GM18520 (cell line): ENCODE data around the gene GPR157.
"Not testable (repeated sequence)": the region's sequence is repeated elsewhere in the genome, so short reads cannot be mapped to it uniquely, and the experiment has no call there.

Source experiments
- ATAC-seq: cut with Tn5 transposase; IDR thresholded peaks from one replicate; pipeline ENCODE4 v1.9.1; 2021; ENCODE audit not compliant: unreplicated experiment

GPR157 gene

GRCh38 chr1:9149151-9149550, 20.2 kb upstream of the GPR157 start:
- ATAC-seq, result no peak

- ATAC-seq, result no peak
Measured at GRCh38 chr1:9146156-9146555, 17.3 kb upstream of the GPR157 start.

GRCh38 chr1:9145714-9146113, 16.8 kb upstream of the GPR157 start:
- no peak for ATAC-seq

- no peak for ATAC-seq
Measured at GRCh38 chr1:9145021-9145668, 16.2 kb upstream of the GPR157 start.

- not testable (repeated sequence) for ATAC-seq
Measured at GRCh38 chr1:9144494-9144893, 15.6 kb upstream of the GPR157 start.

GRCh38 chr1:9143250-9143649, 14.3 kb upstream of the GPR157 start:
- no peak for ATAC-seq

GRCh38 chr1:9139930-9140329, 11.0 kb upstream of the GPR157 start:
- ATAC-seq, result no peak

GRCh38 chr1:9136932-9137331, 8.0 kb upstream of the GPR157 start:
- ATAC-seq, result no peak

- ATAC-seq, result no peak
Measured at GRCh38 chr1:9135073-9135836, 6.4 kb upstream of the GPR157 start.

GRCh38 chr1:9133870-9134585, 5.1 kb upstream of the GPR157 start:
- ATAC-seq, result no peak

GRCh38 chr1:9129266-9130041, 552 bp upstream of the GPR157 start:
- ATAC-seq, result peak; percentile 35

GRCh38 chr1:9128166-9128519, 759 bp downstream of the GPR157 start:
- no peak for ATAC-seq

GRCh38 chr1:9127395-9128165, 1.3 kb downstream of the GPR157 start:
- no peak for ATAC-seq

GRCh38 chr1:9126511-9126910, 2.4 kb downstream of the GPR157 start:
- ATAC-seq, result no peak

GRCh38 chr1:9125847-9126246, 3.1 kb downstream of the GPR157 start:
- ATAC-seq, result not testable (repeated sequence)

GRCh38 chr1:9125325-9125724, 3.6 kb downstream of the GPR157 start:
- ATAC-seq, result no peak

- not testable (repeated sequence) for ATAC-seq
Measured at GRCh38 chr1:9124389-9124788, 4.5 kb downstream of the GPR157 start.

- ATAC-seq, result not testable (repeated sequence)
Measured at GRCh38 chr1:9123665-9124064, 5.2 kb downstream of the GPR157 start.

GRCh38 chr1:9121496-9122409, 7.1 kb downstream of the GPR157 start:
- peak; percentile 41 for ATAC-seq
